ENCODE data around the gene CUX1. TPM values are rescaled to one million over a fixed set of nuclear protein-coding genes. Genes with fewer than 3 reads are reported as not detected.
"Not testable (repeated sequence)": the region's sequence is repeated elsewhere in the genome, so short reads cannot be mapped to it uniquely, and the experiment has no call there.

Gene CUX1
- total RNA-seq, 4 donors from 2014 or later = 56.9 to 124 (median 93.2) TPM

DNA sequence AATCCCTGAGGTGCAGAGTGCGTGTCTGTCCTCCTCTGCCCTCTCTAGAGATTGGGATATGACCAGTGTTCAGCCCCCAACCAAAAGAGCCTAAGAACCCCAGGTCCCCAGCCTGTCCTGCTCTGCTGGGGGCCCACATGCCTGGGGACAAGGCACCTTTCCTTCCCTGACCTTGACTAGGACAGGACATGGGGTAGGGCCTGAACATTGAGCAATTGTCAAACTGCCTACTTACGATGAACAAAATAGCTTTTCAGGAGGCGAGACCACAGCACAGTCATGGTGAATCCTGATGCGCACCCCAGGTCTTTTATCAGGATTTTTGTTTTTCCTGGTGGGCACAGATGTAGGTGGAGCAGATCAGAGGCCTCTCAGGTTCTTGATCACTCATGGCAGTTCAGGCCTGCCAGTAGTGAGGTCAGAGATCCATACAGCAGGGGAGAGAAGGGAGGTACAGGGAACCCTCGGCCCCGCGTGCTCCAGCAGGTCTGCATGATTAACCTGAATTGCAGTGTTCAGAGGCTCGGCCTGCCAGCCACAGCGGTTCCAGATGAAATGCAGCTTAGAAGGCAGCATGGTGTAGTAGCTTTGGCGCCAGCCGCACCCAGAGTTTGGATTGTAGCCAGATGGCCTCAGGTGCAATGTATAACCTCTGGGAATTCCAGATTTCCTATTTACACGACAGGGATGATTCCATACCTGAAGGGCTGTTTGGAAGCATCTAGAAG is 191.3 kb downstream of the CUX1 start:
- TF ChIP-seq POLR2AphosphoS5 (IDR thresholded peaks at IDR 0.05) = peak in 1 of 3 donors; percentile 45
- TF ChIP-seq, protein P1, sequence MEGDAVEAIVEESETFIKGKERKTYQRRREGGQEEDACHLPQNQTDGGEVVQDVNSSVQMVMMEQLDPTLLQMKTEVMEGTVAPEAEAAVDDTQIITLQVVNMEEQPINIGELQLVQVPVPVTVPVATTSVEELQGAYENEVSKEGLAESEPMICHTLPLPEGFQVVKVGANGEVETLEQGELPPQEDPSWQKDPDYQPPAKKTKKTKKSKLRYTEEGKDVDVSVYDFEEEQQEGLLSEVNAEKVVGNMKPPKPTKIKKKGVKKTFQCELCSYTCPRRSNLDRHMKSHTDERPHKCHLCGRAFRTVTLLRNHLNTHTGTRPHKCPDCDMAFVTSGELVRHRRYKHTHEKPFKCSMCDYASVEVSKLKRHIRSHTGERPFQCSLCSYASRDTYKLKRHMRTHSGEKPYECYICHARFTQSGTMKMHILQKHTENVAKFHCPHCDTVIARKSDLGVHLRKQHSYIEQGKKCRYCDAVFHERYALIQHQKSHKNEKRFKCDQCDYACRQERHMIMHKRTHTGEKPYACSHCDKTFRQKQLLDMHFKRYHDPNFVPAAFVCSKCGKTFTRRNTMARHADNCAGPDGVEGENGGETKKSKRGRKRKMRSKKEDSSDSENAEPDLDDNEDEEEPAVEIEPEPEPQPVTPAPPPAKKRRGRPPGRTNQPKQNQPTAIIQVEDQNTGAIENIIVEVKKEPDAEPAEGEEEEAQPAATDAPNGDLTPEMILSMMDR (IDR thresholded peaks at IDR 0.05) = no peak
- H3K4me1 ChIP-seq = peaks cover 3 to 11% (median 9%) of the 10 kb centered on the region in 4 donors
- DNase-seq = peak; percentile 79
- H3K27me3 ChIP-seq = no peaks in the 10 kb centered on the region
- no peak overlapping the region for H3K4me3 ChIP-seq
- intact Hi-C loops (cut with DNase I; ENCODE audit: low total_unique reads) = no loop called here
- H3K36me3 ChIP-seq = no peaks in the 10 kb centered on the region
- in situ Hi-C loops (cut with MboI; ENCODE audit: low pct_ligation_motif_present in 1 of 4, low pct_unique_long_range_greater_than_20kb in 1 of 4, low sequenced_read_pairs in 3 of 4) = no loop called here
- H3K27ac ChIP-seq = peak overlapping the region; percentile 20 to 45 (median 34)
- WGBS, 2 donors (ENCODE audit: low coverage in 1 of 2) = 69 to 100% methylated on average over 1 to 12 of the region's 12 CpGs
- H3K9me3 ChIP-seq = no peaks in the 10 kb centered on the region

DNA sequence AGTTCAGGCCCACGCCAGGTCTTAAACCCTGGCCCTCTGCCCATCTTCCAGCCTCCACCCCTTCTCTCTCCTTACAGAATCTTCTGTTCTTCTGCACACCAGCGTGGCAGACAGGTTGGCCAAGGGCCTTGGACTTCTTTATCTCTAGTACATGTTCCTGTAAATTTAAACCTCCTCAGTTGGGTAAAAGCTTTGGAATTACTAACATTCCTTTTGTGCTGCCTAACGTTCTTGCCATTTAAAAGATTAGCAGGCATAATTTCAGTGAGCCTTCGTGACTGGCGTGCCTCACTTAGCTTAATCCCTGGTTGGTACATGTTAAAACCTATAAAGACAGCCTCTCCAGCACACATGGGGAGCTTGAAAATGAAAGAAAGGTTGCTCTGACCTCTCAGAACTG is 192.2 kb downstream of the CUX1 start:
- TF ChIP-seq EP300 (IDR thresholded peaks at IDR 0.05; ENCODE audit: low read depth) (no peak), POLR2A (IDR thresholded peaks at IDR 0.05) (no peak), POLR2AphosphoS5 (IDR thresholded peaks at IDR 0.05) (no peak)
- TF ChIP-seq, protein P1 (IDR thresholded peaks at IDR 0.05) = no peak
- DNase-seq = no peak
- H3K27me3 ChIP-seq = no peaks in the 10 kb centered on the region
- in situ Hi-C loops (cut with MboI; ENCODE audit: low pct_ligation_motif_present in 1 of 4, low pct_unique_long_range_greater_than_20kb in 1 of 4, low sequenced_read_pairs in 3 of 4) = no loop called here
- H3K27ac ChIP-seq = peak overlapping the region in 1 of 4 donors; percentile 43
- no peaks in the 10 kb centered on the region for H3K36me3 ChIP-seq
- intact Hi-C loops (cut with DNase I; ENCODE audit: low total_unique reads) = no loop called here
- H3K4me3 ChIP-seq = no peak overlapping the region
- no peaks in the 10 kb centered on the region for H3K9me3 ChIP-seq
- WGBS, 2 donors (ENCODE audit: low coverage in 1 of 2) = 80 to 84% methylated on average over 4 to 5 of the region's 5 CpGs
- H3K4me1 ChIP-seq = peaks cover 3 to 11% (median 9%) of the 10 kb centered on the region in 4 donors

DNA sequence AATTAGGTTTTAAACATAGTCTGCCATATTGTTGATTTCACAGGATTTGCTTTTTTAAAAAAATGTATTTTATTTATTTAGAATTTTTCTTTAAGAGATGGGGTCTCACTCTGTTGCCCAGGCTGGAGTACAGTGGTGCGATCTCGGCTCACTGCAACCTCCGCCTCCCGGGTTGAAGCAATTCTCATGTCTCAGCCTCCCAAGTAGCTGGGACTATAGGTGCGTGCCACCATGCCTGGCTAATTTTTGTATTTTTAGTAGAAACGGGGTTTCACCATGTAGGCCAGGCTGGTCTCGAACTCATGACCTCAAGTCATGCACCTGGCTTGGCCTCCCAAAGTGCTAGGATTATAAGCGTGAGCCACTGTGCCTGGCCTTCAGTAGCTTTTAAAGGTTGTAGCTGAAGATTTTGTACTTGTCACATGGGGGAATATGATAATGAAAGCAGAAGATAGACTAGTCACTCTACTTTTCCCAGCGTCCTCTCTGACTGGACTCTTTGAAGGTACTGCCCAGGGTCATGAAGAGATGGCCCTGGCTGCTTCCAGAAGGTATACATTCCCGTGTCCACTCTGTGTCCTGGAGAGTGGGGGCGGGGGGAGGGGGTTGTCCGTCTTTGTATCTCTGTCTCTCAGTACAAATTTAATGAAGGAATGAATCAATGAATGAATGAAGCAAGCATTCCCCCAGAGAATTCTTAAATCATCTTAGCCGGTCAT is 194.8 kb downstream of the CUX1 start:
- in situ Hi-C loops (cut with MboI; ENCODE audit: low pct_ligation_motif_present in 1 of 4, low pct_unique_long_range_greater_than_20kb in 1 of 4, low sequenced_read_pairs in 3 of 4); H3K4me3 ChIP-seq; DNase-seq; H3K27ac ChIP-seq; H3K36me3 ChIP-seq; H3K9me3 ChIP-seq; intact Hi-C loops (cut with DNase I; ENCODE audit: low total_unique reads); H3K27me3 ChIP-seq: not testable (repeated sequence)
- H3K4me1 ChIP-seq = peaks cover 3 to 11% (median 9%) of the 10 kb centered on the region in 4 donors
- WGBS, 2 donors (ENCODE audit: low coverage in 1 of 2) = 92 to 96% methylated on average over 6 to 13 of the region's 13 CpGs

DNA sequence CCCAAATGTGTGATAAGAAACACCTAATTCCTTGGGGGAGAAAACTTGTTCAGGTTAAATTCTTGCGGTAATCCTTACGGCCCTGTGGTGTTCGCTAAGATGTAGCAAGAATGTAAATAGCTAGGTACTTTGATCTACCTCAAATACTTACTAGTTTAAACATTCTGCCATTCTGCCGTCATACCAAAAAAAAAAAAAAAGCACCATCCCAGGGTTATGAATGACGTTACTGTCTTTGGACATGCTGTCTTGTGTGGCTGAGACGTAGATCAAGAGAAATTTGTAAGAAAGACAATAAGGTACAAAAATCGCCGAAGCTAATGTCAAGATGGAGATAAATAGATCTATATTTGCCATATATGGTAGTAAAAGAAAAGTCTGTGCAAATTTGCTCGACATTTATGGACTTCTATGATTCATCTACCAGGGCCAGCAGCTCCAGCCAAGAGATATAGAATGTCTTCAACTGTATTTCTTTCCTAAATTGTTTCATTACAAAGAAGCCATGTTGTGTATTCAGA is 195.6 kb downstream of the CUX1 start:
- in situ Hi-C loops (cut with MboI; ENCODE audit: low pct_ligation_motif_present in 1 of 4, low pct_unique_long_range_greater_than_20kb in 1 of 4, low sequenced_read_pairs in 3 of 4) = no loop called here
- WGBS, 2 donors (ENCODE audit: low coverage in 1 of 2) = 36 to 49% methylated on average over 9 of the region's 9 CpGs
- H3K4me1 ChIP-seq = peaks cover 3 to 11% (median 8%) of the 10 kb centered on the region in 4 donors

More for the DNA sequence above, 195.6 kb downstream of the CUX1 start:
- DNase-seq = no peak
- H3K9me3 ChIP-seq = no peaks in the 10 kb centered on the region
- H3K27me3 ChIP-seq = no peaks in the 10 kb centered on the region
- H3K4me3 ChIP-seq = no peak overlapping the region
- intact Hi-C loops (cut with DNase I; ENCODE audit: low total_unique reads) = no loop called here
- H3K27ac ChIP-seq = peak overlapping the region in 1 of 4 donors; percentile 16
- no peaks in the 10 kb centered on the region for H3K36me3 ChIP-seq
- TF ChIP-seq POLR2AphosphoS5 (IDR thresholded peaks at IDR 0.05) (no peak), EP300 (IDR thresholded peaks at IDR 0.05; ENCODE audit: low read depth) (no peak), POLR2A (IDR thresholded peaks at IDR 0.05) (no peak)
- TF ChIP-seq, protein P1 (IDR thresholded peaks at IDR 0.05) = no peak
